HCT116 (cell line): ENCODE results near the gene ENDOG. TPM values are rescaled to one million over a fixed set of nuclear protein-coding genes. Genes with fewer than 3 reads are reported as not detected.

Source experiments
- ATAC-seq: fragments of 200-7000 bp; cut with Tn5 transposase; 2 replicates; pipeline ENCODE4 v1.9.1; 2020; ENCODE audit warnings: mild to moderate bottlenecking, moderate library complexity
- BruUV-seq: library from RNA; stranded (reverse); fragments of 400-500 nt; replicated peaks from 2 replicates; lab custom pipeline; 2021; lab: Mats Ljungman, UMichigan
- CTCF ChIA-PET: fragments of 300-600 bp; sonication (Branson Sonifier 250); formaldehyde crosslinking; loops from one replicate; lab custom pipeline; 2021; ENCODE audit warnings: antibody characterized with exemption; lab: Charles Lee
- POLR2A ChIA-PET: fragments of 300-600, 350-600 bp; sonication (Branson Sonifier 250); formaldehyde crosslinking; loops from one replicate; lab custom pipeline; 2021; ENCODE audit warnings: antibody characterized with exemption; lab: Charles Lee
- RAD21 ChIA-PET, 2 experiments: fragments of 300-600 bp; sonication (Branson Sonifier 250); formaldehyde crosslinking; loops; one replicate each; lab custom pipeline; 2023; ENCODE audit warnings: low total read pairs in 2 of 2; ENCODE audit not compliant: uncharacterized antibody in 2 of 2, unreplicated experiment in 2 of 2, low non-redundant PET in 1 of 2; lab: Charles Lee
- DNase-seq: peaks from one replicate; pipeline ENCODE4 v3.0.0-alpha.2; 2010; ENCODE audit warnings: low read depth, low spot score
- H2AFZ ChIP-seq: fragments of 200-600 bp; shearing (Covaris generic), sonication (generic); 2 replicates; pipeline ENCODE4 v1.6.1; 2017; ENCODE audit warnings: low read depth, mixed run types, mixed read lengths, antibody characterized with exemption, low read length; ENCODE audit not compliant: poor library complexity, severe bottlenecking
- H3K27ac ChIP-seq: 2 replicates; pipeline ENCODE4 v1.5.1; 2012; ENCODE audit warnings: low read depth, low read length
- H3K27me3 ChIP-seq: fragments of 200-600 bp; sonication (generic); 2 replicates; pipeline ENCODE4 v1.6.1; 2016; ENCODE audit warnings: mixed run types, low read length, mixed read lengths; ENCODE audit not compliant: insufficient read depth
- H3K36me3 ChIP-seq, 2 experiments: fragments of 200-500 bp in 1 of 2; fragments of 200-600 bp in 1 of 2; sonication (Bioruptor generic) in 1 of 2; sonication (generic) in 1 of 2; 2 replicates each; pipeline versions ENCODE4 v1.5.1 to v1.6.1; 2014 to 2016; ENCODE audit warnings: low read length in 2 of 2, inconsistent platforms in 1 of 2, mixed read lengths in 1 of 2, mixed run types in 1 of 2; ENCODE audit not compliant: insufficient read depth in 2 of 2, control insufficient read depth in 1 of 2
- H3K4me1 ChIP-seq, 2 experiments: fragments of 200-600 bp in 1 of 2; sonication (generic) in 1 of 2; 2 replicates each; pipeline versions ENCODE4 v1.5.1 to v1.6.1; 2012 to 2017; ENCODE audit warnings: low read length in 2 of 2, inconsistent platforms in 1 of 2, mild to moderate bottlenecking in 1 of 2, mixed read lengths in 1 of 2, mixed run types in 1 of 2, moderate library complexity in 1 of 2; ENCODE audit not compliant: insufficient read depth in 2 of 2, control insufficient read depth in 1 of 2
- H3K4me2 ChIP-seq: fragments of 200-600 bp; sonication (generic); 2 replicates; pipeline ENCODE4 v1.6.1; 2017; ENCODE audit warnings: mixed run types, low read length, mixed read lengths
- H3K4me3 ChIP-seq, 2 experiments: fragments of 200-600 bp in 1 of 2; sonication (generic) in 1 of 2; replicated peaks in 1 of 2; 2 replicates each; pipeline ENCODE4 v1.5.1; 2011 to 2016; ENCODE audit warnings: low read length in 2 of 2, control low read depth in 1 of 2, low read depth in 1 of 2, mild to moderate bottlenecking in 1 of 2, mixed read lengths in 1 of 2, mixed run types in 1 of 2
- H3K79me2 ChIP-seq: fragments of 200-600 bp; sonication (generic); 2 replicates; pipeline ENCODE4 v1.6.1; 2017; ENCODE audit warnings: mild to moderate bottlenecking, mixed run types, low read length, moderate library complexity, mixed read lengths; ENCODE audit not compliant: insufficient read depth
- H3K9ac ChIP-seq: fragments of 200-600 bp; sonication (generic); 2 replicates; pipeline ENCODE4 v1.6.1; 2016; ENCODE audit warnings: low read length, mixed read lengths
- H3K9me2 ChIP-seq: fragments of 200-600 bp; sonication (generic), shearing (Covaris generic); 2 replicates; pipeline ENCODE4 v1.6.1; 2017; ENCODE audit warnings: mixed run types, mild to moderate bottlenecking, moderate library complexity; ENCODE audit not compliant: insufficient read depth
- H3K9me3 ChIP-seq, 2 experiments: fragments of 200-500 bp in 1 of 2; fragments of 200-600 bp in 1 of 2; sonication (Bioruptor generic) in 1 of 2; sonication (generic) in 1 of 2; 2 replicates each; pipeline ENCODE4 v1.6.1; 2014 to 2017; ENCODE audit warnings: low read length in 2 of 2, mixed read lengths in 2 of 2, inconsistent platforms in 1 of 2, low read depth in 1 of 2, mild to moderate bottlenecking in 1 of 2, mixed run types in 1 of 2, moderate library complexity in 1 of 2; ENCODE audit not compliant: control insufficient read depth in 1 of 2, insufficient read depth in 1 of 2
- H4K20me1 ChIP-seq: fragments of 200-600 bp; sonication (generic), shearing (Covaris generic); 2 replicates; pipeline ENCODE4 v1.6.1; 2017; ENCODE audit warnings: mixed run types, mild to moderate bottlenecking, moderate library complexity; ENCODE audit not compliant: insufficient read depth
- CEBPB ChIP-seq: IDR thresholded peaks from 2 replicates; pipeline ENCODE4 v1.6.1; 2012; ENCODE audit warnings: low read depth
- EGR1 ChIP-seq: IDR thresholded peaks from 2 replicates; pipeline ENCODE4 v1.6.1; 2012; ENCODE audit warnings: low read depth
- ELF1 ChIP-seq: IDR thresholded peaks from 2 replicates; pipeline ENCODE4 v1.6.1; 2012; ENCODE audit warnings: low read depth, borderline replicate concordance
- EZH2 ChIP-seq: fragments of 200-600 bp; sonication (generic); IDR thresholded peaks from 2 replicates; pipeline ENCODE4 v1.6.1; 2017; ENCODE audit warnings: antibody characterized with exemption, mixed run types
- EZH2phosphoT487 ChIP-seq: fragments of 200-600 bp; IDR thresholded peaks from 2 replicates; pipeline ENCODE4 v1.6.1; 2018; ENCODE audit warnings: antibody characterized with exemption, borderline replicate concordance
- FOSL1 ChIP-seq: IDR thresholded peaks from 2 replicates; pipeline ENCODE4 v1.6.1; 2012; ENCODE audit warnings: low read depth
- JUND ChIP-seq: IDR thresholded peaks from 2 replicates; pipeline ENCODE4 v1.6.1; 2012
- POLR2A ChIP-seq: IDR thresholded peaks from 2 replicates; pipeline ENCODE4 v1.7.0; 2011; ENCODE audit warnings: borderline replicate concordance; ENCODE audit not compliant: insufficient read depth, insufficient read length; ENCODE audit errors: extremely low read depth
- SP1 ChIP-seq: IDR thresholded peaks from 2 replicates; pipeline ENCODE4 v1.6.1; 2012; ENCODE audit warnings: low read depth
- SRF ChIP-seq: IDR thresholded peaks from 2 replicates; pipeline ENCODE4 v1.6.1; 2012; ENCODE audit warnings: low read depth
- TCF7L2 ChIP-seq: IDR thresholded peaks from 2 replicates; pipeline ENCODE4 v1.7.0; 2011; ENCODE audit warnings: borderline replicate concordance, inconsistent platforms; ENCODE audit not compliant: insufficient read depth, insufficient read length; ENCODE audit errors: extremely low read depth
- ZNF274 ChIP-seq: fragments of 200-500 bp; sonication (Bioruptor generic); IDR thresholded peaks from 2 replicates; pipeline ENCODE4 v1.6.1; 2014; ENCODE audit warnings: mild to moderate bottlenecking, low read depth, low read length, inconsistent platforms
- intact Hi-C: fragments of 100-400 bp; cut with micrococcal nuclease; formaldehyde crosslinking; loops from 2 replicates; pipeline ENCODE4 v1.10.0; 2022
- total RNA-seq: library from RNA; stranded (reverse); gene quantifications from one replicate; pipeline ENCODE4 v1.2.1, GENCODE V29; 2021; ENCODE audit not compliant: unreplicated experiment
- TF ChIP-seq, protein P1 (sequence below): IDR thresholded peaks from 2 replicates; pipeline ENCODE4 v1.6.1; 2012; ENCODE audit warnings: low read depth
- TF ChIP-seq, protein P2 (sequence below): IDR thresholded peaks from 2 replicates; pipeline ENCODE4 v1.6.1; 2011; ENCODE audit warnings: mild to moderate bottlenecking, low read length, moderate library complexity; ENCODE audit not compliant: insufficient replicate concordance; ENCODE audit errors: extremely low read depth
- TF ChIP-seq, protein P3 (sequence below): IDR thresholded peaks from 2 replicates; pipeline ENCODE4 v1.6.1; 2012

The ENDOG gene
- total RNA-seq, 1 experiment from 2014 or later: 27.2 TPM

DNA sequence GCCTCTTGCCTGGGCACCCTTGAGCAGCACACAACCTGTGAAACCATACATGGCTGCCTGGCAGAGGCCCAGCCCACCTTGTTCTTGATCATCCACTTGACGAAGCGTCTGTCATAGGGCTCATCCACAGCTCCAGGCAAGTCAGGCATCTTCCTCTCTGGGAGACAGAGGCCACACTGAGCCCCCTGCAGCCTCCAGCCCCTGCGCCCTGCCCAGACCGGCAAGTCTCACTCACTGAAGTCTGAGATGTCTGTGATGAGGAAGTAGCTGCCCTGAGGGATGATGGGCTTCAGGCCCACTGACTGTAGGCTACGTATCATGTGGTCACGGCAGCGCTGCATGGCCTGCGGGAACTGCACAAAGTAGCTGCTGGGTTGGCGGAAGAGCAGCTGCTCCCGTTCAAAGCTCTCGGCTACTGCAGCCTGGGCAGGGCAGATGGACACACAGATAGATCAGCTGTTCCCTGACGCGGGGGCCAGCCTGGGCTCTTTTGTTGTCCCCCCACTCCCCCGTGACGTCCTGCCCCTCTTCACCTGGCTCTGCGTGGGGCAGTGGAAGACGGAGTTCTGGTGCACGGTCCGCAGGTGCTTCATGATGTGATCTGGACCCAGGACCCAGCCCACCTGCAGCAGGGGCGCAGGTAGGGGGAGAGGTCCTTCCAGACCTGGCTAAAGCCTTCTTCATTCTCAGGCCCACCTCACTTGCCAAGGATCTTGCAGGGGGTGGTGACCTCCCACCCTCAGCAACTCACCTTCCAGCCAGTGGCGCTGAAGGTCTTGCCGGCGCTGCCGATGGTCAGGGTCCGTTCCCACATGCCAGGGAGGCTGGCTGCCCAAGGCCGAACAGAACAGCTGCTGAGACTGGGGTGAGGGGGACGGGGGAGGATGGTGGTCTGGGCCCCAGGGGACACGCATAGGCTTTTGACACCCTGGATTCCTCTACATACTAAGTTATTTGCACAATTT, 17.2 kb downstream of the ENDOG start:
- no peaks in the 10 kb centered on the region for H3K36me3 ChIP-seq
- ChIA-PET POLR2A (no interaction called here), CTCF (interaction anchor here (0.7 kb wide), 1 partner anchor 388 kb away, joined by 7 read pairs; no protein-coding TSS in a partner anchor), RAD21 (no interaction called here)
- no peaks in the 10 kb centered on the region for H3K79me2 ChIP-seq
- no peak overlapping the region for H2AFZ ChIP-seq
- H4K20me1 ChIP-seq: no peaks in the 10 kb centered on the region
- no peak overlapping the region for H3K9ac ChIP-seq
- H3K4me3 ChIP-seq: no peak overlapping the region
- H3K27me3 ChIP-seq: no peaks in the 10 kb centered on the region
- H3K4me1 ChIP-seq: no peaks in the 10 kb centered on the region
- no peak for TF ChIP-seq EZH2
- TF ChIP-seq EZH2phosphoT487: no peak
- no peak for TF ChIP-seq TCF7L2
- TF ChIP-seq, protein P1, sequence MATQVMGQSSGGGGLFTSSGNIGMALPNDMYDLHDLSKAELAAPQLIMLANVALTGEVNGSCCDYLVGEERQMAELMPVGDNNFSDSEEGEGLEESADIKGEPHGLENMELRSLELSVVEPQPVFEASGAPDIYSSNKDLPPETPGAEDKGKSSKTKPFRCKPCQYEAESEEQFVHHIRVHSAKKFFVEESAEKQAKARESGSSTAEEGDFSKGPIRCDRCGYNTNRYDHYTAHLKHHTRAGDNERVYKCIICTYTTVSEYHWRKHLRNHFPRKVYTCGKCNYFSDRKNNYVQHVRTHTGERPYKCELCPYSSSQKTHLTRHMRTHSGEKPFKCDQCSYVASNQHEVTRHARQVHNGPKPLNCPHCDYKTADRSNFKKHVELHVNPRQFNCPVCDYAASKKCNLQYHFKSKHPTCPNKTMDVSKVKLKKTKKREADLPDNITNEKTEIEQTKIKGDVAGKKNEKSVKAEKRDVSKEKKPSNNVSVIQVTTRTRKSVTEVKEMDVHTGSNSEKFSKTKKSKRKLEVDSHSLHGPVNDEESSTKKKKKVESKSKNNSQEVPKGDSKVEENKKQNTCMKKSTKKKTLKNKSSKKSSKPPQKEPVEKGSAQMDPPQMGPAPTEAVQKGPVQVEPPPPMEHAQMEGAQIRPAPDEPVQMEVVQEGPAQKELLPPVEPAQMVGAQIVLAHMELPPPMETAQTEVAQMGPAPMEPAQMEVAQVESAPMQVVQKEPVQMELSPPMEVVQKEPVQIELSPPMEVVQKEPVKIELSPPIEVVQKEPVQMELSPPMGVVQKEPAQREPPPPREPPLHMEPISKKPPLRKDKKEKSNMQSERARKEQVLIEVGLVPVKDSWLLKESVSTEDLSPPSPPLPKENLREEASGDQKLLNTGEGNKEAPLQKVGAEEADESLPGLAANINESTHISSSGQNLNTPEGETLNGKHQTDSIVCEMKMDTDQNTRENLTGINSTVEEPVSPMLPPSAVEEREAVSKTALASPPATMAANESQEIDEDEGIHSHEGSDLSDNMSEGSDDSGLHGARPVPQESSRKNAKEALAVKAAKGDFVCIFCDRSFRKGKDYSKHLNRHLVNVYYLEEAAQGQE: no peak
- TF ChIP-seq ZNF274: no peak
- TF ChIP-seq ELF1: no peak
- TF ChIP-seq POLR2A: no peak
- TF ChIP-seq, protein P2, sequence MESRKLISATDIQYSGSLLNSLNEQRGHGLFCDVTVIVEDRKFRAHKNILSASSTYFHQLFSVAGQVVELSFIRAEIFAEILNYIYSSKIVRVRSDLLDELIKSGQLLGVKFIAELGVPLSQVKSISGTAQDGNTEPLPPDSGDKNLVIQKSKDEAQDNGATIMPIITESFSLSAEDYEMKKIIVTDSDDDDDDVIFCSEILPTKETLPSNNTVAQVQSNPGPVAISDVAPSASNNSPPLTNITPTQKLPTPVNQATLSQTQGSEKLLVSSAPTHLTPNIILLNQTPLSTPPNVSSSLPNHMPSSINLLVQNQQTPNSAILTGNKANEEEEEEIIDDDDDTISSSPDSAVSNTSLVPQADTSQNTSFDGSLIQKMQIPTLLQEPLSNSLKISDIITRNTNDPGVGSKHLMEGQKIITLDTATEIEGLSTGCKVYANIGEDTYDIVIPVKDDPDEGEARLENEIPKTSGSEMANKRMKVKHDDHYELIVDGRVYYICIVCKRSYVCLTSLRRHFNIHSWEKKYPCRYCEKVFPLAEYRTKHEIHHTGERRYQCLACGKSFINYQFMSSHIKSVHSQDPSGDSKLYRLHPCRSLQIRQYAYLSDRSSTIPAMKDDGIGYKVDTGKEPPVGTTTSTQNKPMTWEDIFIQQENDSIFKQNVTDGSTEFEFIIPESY: no peak
- no peak for TF ChIP-seq CEBPB
- no peak for TF ChIP-seq JUND
- TF ChIP-seq SRF: no peak
- TF ChIP-seq FOSL1: no peak
- TF ChIP-seq EGR1: no peak
- no peak for TF ChIP-seq SP1
- TF ChIP-seq, protein P3, sequence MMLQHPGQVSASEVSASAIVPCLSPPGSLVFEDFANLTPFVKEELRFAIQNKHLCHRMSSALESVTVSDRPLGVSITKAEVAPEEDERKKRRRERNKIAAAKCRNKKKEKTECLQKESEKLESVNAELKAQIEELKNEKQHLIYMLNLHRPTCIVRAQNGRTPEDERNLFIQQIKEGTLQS: no peak
- intact Hi-C loops: no loop called here
- H3K9me2 ChIP-seq: no peaks in the 10 kb centered on the region
- DNase-seq: no peak
- no peaks in the 10 kb centered on the region for H3K9me3 ChIP-seq
- no TSS peak for BruUV-seq
- no peak overlapping the region for H3K4me2 ChIP-seq
- H3K27ac ChIP-seq: no peak overlapping the region
- ATAC-seq: no peak
